ENCODE data around the gene TNIK.

TNIK gene

DNA sequence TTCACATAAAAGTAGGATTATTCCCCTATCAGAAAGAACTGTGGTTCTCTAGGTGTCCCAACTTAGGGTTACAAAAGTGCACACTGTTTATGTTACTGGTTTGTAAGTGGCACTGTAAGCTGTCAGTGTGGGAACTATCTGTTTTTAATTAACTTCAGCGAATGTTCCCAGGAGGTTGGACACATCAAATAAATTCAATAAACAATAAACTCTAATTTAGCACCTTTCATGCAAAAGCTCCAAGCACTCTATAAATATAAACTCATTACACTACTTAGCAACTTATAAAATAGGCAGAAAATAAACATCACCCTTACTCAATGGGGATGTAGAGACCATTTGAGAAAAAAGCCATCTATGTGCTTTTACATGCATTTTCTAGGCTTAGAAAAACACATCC is 265.2 kb downstream of the TNIK start:
- no peak for DNase-seq (ENCODE audit: low spot score)
- H3K27ac ChIP-seq = no peak overlapping the region
- H3K4me3 ChIP-seq = no peak overlapping the region
- TF ChIP-seq, protein P1, sequence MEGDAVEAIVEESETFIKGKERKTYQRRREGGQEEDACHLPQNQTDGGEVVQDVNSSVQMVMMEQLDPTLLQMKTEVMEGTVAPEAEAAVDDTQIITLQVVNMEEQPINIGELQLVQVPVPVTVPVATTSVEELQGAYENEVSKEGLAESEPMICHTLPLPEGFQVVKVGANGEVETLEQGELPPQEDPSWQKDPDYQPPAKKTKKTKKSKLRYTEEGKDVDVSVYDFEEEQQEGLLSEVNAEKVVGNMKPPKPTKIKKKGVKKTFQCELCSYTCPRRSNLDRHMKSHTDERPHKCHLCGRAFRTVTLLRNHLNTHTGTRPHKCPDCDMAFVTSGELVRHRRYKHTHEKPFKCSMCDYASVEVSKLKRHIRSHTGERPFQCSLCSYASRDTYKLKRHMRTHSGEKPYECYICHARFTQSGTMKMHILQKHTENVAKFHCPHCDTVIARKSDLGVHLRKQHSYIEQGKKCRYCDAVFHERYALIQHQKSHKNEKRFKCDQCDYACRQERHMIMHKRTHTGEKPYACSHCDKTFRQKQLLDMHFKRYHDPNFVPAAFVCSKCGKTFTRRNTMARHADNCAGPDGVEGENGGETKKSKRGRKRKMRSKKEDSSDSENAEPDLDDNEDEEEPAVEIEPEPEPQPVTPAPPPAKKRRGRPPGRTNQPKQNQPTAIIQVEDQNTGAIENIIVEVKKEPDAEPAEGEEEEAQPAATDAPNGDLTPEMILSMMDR (IDR thresholded peaks at IDR 0.05) = no peak

DNA sequence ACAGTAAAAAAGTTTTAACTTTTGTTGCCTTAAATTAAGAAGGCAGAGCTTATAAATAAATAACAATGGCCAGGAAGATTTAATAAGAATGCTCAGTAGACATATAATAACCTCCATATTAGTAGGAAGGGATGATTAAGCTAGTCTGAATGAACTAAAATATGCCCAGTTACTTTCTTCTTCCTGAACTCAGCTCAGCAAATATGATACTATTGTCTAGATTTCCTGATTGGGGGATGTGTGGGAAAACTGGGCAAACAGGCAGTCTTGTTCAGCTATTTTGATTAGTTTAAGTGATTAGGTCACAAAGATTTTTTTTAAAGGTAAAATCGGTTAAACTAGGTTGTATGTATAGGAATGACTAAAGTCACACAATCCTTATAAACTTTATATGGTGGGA is 266.5 kb downstream of the TNIK start:
- TF ChIP-seq, protein P1 (IDR thresholded peaks at IDR 0.05) = no peak
- no peak overlapping the region for H3K27ac ChIP-seq
- no peak for DNase-seq (ENCODE audit: low spot score)
- H3K4me3 ChIP-seq = no peak overlapping the region

DNA sequence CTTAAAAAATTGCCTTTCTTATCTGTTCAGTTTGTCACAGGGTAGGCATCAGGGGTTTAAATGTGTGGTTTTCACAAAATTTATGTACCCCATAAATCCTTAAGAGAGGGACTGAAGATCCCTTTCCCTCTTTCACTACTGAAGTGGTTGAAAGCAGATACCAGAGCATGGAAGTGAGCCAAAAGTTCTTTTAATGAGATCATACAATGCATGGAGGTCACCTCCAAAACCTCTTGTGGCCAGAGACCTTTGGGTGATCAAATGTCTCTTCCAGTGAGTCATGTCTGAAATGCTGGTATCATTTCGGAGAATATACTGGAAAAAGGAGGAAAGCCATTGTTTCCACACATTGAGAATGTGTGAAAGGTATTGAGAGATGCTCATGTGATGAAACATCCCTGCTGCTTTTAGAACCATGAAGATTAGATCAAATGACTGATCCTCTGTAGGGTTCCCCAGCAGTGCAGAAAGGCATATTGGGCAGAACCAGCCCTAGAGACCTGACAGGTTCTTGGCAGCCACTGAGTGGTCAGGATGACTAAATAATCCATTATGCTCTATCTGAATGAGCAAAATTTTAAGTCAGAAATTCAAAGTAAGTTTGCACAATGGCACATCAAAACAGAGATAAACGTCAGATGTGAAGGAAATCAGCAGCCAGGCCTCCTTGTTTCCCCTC is 267.9 kb downstream of the TNIK start:
- Histone ChIP-seq H3K4me3 (no peak overlapping the region), H3K27ac (no peak overlapping the region)
- TF ChIP-seq, protein P1 (IDR thresholded peaks at IDR 0.05) = no peak
- DNase-seq (ENCODE audit: low spot score) = no peak

DNA sequence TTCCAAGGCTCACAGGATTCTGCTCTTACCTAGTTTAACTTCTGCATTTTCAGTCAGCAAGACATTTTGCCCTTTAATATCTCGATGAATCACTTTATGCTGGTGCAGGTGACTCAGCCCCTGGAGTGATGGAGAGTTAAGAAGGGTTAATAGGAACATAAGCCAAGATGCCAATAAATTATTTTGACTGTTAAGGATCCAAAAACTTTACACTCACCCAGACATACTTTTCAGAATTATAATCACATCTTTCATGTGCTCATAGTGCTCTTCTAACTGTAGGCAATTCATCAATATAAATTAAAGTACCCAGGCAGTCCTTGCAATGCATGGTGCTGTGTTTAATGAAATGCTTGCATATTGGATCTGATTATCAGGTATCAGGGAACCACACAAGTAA is 269.5 kb downstream of the TNIK start:
- no peak overlapping the region for H3K4me3 ChIP-seq
- TF ChIP-seq, protein P1 (IDR thresholded peaks at IDR 0.05) = no peak

DNA sequence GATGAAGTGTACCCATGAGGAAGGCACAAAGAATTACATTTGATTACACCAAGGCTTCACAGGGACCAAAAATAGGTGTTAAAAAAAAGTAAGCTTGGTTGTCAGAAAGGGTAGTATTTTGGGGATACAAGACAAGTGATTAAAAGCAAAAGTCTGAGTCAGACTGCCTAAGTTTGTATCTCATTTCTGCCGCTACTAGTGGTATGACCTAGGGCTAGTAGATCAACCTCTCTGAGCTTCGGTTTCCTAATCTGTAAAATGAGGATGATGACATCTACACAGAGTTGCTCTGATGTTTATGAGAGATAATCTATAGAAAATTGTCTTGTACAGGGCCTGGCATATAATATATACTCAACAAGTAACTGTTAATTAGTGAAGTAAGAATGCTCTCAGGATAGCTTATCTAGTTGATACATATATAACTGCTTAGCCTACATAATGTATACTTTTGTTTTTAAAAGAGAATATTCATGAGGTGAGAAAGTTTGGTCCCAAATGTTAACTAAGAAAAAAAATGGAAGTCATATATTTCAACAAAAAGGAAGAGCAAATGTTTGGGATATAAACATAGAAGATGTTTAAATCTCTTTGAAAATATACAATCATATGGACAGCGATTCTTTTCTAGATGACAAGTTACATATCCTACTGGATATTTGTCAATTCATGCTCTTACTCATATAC is 270.7 kb downstream of the TNIK start:
- TF ChIP-seq, protein P1 (IDR thresholded peaks at IDR 0.05) = no peak
- no peak overlapping the region for H3K4me3 ChIP-seq
- no peak overlapping the region for H3K27ac ChIP-seq
- DNase-seq (ENCODE audit: low spot score) = no peak

More for the DNA sequence above, 269.5 kb downstream of the TNIK start:
- DNase-seq (ENCODE audit: low spot score) = no peak
- no peak overlapping the region for H3K27ac ChIP-seq

DNA sequence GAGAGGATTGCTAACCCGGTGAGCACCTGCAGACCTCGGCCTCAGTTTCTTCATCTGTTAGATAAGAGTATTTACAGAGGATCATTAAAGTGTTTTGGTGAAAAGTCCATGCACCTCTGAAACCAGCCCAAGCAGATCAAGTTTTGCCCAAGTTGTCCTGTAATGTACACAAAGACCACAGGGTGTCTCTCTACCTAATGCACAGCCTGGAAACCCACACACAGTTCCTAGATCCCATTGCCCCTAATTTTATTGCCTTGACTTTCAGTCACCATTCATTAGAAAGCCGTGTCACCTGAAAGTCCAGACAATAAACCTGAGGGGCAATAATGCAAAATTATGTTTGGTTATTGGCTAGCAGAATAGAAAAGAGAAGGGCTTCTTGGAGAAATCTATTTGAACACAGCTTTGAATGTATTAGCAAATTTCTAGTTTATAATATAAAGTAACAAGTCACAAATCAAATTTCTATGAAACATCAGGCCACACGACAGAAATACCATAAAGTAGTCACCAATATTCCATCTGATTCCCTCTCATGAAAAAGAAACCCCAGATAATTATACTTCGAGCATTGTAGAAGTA is 272.4 kb downstream of the TNIK start:
- TF ChIP-seq, protein P1 (IDR thresholded peaks at IDR 0.05) = no peak
- no peak overlapping the region for H3K4me3 ChIP-seq
- no peak for DNase-seq (ENCODE audit: low spot score)
- H3K27ac ChIP-seq = no peak overlapping the region

Data from coronary artery (tissue), 2 donors.